GM19467 (cell line): ENCODE results near the gene HOXA1.

ENCODE experiments used
- ATAC-seq: cut with Tn5 transposase; IDR thresholded peaks from one replicate; pipeline ENCODE4 v1.9.1; 2021; ENCODE audit warnings: mild to moderate bottlenecking, moderate library complexity; ENCODE audit not compliant: unreplicated experiment

The HOXA1 gene

GRCh38 chr7:27094304-27095049 is 1.3 kb downstream of the HOXA1 start:
- ATAC-seq, result no peak

GRCh38 chr7:27093184-27093895 is 2.5 kb downstream of the HOXA1 start:
- no peak for ATAC-seq

- no peak for ATAC-seq
These were observed 3.0 kb downstream of the HOXA1 start for GRCh38 chr7:27092819-27093110.

GRCh38 chr7:27091941-27092818 is 3.6 kb downstream of the HOXA1 start:
- no peak for ATAC-seq

GRCh38 chr7:27091105-27091504 is 4.7 kb downstream of the HOXA1 start:
- no peak for ATAC-seq

GRCh38 chr7:27088002-27088922 is 7.5 kb downstream of the HOXA1 start:
- no peak for ATAC-seq

- ATAC-seq, result peak; percentile 58
These were observed 12.2 kb downstream of the HOXA1 start for GRCh38 chr7:27083646-27084045.

GRCh38 chr7:27082171-27082570 is 13.6 kb downstream of the HOXA1 start:
- no peak for ATAC-seq

GRCh38 chr7:27080844-27081436 is 14.9 kb downstream of the HOXA1 start:
- ATAC-seq, result no peak

- ATAC-seq, result no peak
These were observed 16.4 kb downstream of the HOXA1 start for GRCh38 chr7:27079234-27079975.

- no peak for ATAC-seq
These were observed 17.1 kb downstream of the HOXA1 start for GRCh38 chr7:27078616-27079233.

GRCh38 chr7:27073076-27073475 is 22.7 kb downstream of the HOXA1 start:
- no peak for ATAC-seq

- no peak for ATAC-seq
These were observed 24.0 kb downstream of the HOXA1 start for GRCh38 chr7:27071622-27072390.

GRCh38 chr7:27068259-27068658 is 27.5 kb downstream of the HOXA1 start:
- ATAC-seq, result no peak

- ATAC-seq, result no peak
These were observed 29.7 kb downstream of the HOXA1 start for GRCh38 chr7:27066148-27066547.

GRCh38 chr7:27065709-27066108 is 30.1 kb downstream of the HOXA1 start:
- no peak for ATAC-seq

- no peak for ATAC-seq
These were observed 31.1 kb downstream of the HOXA1 start for GRCh38 chr7:27064661-27065060.

GRCh38 chr7:27064159-27064558 is 31.6 kb downstream of the HOXA1 start:
- ATAC-seq, result no peak
